Activated T-helper 1 cell treated with Interleukin-2 at 50 U/mL for 16 hours (primary cell): ENCODE data around the gene PIGN.
"Not testable (repeated sequence)": the region's sequence is repeated elsewhere in the genome, so short reads cannot be mapped to it uniquely, and the experiment has no call there.

Experiments
- DNase-seq: peaks from one replicate; pipeline ENCODE4 v3.0.0-alpha.2; 2020; ENCODE audit warnings: low read depth

Gene PIGN

DNA sequence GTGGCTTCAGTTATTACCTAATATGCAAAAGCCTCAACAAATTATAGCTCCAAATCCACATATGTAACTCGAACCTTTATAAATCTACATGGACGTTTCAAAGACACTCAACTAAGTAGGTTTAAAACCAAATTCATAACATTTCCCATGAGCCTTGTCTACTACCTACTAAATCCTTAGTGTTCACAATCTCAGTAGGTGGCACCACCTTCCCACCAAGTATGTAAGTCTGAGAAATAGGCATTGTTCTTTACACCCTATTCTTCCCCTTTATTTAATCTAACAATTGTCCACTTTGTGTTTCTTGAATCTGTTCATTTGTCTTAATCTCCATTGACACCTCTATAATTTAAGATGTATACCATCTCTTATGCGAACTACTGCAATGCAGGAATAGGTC is 4.6 kb downstream of the PIGN start:
- no peak for DNase-seq

DNA sequence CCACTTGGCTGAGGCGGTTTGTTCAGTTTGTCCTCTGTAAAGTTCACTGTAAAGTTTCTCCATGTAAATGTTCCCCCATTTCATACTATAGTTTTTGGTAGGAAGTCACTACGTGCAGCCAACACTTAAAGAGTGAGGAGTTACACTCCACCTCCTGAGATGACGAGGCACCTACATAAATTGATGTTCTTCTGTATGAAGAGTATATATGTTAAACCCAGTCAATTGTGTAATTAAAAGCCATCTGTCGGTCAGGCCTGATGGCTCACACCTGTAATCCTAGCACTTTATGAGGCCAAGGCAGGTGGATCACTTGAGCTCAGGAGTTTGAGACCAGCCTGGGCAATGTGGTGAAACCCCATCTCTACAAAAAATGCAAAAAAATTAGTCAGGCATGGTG is 7.6 kb downstream of the PIGN start:
- DNase-seq = no peak

DNA sequence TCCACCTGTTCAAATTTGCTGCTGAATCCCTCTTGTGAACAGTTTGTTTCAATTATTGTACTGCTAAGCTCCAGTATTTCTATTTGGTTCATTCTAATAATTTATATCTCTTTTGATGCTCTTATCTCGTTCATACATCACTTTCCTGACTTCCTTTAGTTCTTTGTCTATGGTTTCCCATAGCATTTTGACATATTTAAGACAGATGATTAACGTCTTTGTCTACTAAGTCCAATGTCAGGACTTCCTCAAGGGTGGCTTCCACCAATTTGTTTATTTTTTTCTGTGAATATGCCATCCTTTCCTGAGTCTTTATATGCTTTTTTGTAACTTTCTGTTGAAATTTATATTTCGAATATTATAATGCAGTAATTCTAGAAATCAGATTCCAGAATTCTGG is 9.6 kb downstream of the PIGN start:
- DNase-seq = no peak

DNA sequence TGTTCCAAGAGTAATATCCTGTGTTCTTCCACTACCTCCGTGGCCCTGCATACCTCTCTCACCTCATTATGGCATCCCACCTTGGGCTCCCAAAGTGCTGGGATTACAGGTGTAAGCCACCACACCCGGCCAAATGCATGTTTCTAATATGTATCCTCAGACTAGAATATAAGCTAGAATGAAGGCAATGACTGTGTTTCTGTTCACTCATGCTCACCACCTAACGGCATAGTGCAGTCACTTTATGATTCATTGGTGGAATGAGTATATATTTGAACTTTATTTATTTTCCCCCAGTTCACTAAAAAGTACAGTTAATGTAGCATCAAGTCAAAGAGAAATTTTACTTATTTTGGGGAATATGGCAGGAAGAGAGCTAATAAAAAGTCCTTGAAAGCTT is 11.3 kb downstream of the PIGN start:
- no peak for DNase-seq

DNA sequence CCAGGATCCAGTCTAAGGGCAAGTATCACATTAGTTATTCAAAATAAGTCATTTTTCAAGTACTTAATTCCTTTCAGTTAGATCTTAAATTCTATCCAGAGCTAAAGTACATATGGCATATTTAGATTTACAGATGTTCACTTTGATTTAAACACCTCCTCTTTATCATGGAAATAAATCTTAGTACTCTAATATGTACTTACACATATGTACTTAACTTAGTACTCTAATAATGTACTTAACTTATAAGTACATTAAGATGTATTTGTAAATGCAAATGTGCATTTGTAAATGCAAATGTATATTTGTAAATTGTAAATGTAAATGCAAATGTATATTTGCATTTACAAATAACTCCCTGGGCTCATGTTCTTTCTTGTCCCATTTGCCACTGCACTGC is 14.6 kb downstream of the PIGN start:
- no peak for DNase-seq

DNA sequence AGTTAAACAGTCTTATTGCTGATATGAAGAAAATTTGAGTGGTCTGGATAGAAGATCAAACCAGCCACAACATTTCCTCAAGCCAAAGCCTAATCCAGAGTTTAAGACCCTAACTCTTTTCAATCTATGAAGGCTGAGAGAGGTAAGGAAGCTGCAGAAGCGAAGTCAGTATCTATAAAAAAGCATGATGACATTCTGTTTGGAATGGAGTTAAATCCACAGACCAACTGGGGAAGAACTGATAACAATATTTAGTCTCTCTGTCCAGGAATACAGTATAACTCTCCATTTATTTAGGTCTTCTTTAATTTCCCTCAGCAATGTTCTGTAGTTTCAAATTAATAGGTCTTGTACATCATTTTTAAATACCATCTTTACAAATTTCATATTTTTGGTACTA is 16.0 kb downstream of the PIGN start:
- DNase-seq = no peak

DNA sequence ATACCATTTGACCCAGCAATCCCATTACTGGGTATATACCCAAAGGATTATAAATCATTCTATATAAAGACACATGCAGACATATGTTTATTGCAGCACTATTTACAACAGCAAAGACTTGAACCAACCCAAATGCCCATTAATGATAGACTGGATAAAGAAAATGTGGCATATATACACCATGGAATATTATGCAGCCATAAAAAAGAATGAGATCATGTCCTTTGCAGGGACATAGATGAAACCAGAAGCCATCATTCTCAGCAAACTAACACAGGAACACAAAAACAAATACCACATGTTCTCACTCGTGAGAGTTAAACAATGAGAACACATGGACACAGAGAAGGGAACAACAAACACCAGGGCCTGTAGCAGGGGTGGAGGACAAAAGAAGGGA is 20.3 kb downstream of the PIGN start:
- DNase-seq = not testable (repeated sequence)

DNA sequence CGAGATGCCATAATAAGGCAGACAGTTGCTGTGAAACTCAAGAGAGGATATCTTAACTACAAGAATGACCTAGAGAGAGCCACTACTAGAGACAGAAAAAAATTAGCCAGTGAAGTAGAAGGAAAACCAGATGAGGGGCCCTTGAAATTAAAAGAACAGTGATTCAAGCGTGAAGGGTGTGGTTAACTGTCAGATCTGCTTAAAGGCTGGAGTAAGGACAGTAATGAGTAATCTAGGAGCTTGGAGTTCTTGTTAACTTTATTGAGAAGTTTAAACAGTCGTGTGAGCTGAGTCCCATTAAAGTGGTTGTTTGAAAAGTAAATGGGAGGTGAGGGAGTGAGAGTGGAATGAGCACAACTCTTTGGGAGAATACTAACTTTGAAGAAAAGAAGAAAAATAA is 21.3 kb downstream of the PIGN start:
- no peak for DNase-seq

DNA sequence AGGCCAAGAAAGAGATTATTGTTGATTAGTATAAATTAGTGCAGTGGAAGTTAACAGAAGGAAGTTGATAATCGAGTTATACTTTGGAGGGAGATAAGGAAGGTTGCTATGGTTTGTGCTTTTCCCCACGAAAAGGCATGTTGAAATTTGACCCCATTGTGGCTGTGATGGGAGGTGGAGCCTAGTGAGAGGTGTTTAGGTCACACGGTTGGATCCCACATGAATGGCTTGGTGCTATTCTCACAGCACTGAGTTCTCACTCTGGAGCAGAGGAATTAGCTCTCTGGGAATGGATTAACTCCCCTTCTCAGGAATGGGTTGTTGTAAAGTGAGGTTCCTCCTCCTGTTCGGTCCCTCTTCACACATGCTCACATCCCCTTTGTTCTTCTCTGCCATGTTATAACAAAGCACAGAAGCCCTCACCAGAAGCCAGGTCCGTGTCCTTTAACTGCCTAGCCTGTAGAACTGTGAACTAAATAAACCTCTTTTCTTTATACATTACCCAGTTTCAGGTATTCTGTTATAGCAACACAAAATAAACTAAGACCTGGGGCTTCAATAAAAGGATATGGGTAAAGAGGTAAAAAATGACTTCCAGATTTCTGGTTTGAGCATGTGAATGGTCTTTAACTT is 21.9 kb downstream of the PIGN start:
- DNase-seq = no peak

DNA sequence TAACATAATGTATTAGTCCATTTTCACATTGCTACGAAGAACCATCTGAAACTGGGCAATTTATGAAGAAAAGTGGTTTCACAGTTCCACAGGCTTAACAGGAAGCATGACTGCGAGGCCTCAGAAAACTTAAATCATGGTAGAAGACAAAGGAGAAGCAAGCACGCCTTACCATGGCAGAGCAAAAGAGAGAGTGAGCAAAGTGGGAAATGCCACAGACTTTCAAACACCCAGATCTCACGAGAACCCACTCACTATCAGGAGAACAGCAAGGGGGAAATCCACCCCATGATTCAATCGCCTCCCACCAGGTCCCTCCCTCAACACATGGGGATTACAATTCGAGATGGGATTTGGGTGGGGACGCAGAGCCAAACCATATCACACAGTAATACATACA is 22.5 kb downstream of the PIGN start:
- no peak for DNase-seq

DNA sequence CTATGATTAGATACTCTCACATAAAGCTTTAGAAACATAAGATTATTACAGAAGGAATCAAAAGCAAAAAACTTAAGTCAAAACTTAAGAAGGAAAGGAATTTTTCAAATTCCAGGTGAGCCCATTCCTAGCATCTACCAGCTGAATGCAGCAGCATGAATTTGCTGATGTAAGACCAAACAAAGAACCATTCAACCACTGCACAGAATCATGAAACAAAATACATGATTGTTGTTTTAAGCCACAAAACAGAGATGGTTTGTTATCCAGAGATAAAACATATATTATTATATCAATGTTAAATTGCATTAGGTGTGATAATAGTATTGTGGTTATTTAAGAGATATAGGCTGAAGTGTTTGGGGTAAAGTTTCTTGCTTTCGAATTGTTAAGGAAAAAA is 29.0 kb downstream of the PIGN start:
- DNase-seq = no peak

DNA sequence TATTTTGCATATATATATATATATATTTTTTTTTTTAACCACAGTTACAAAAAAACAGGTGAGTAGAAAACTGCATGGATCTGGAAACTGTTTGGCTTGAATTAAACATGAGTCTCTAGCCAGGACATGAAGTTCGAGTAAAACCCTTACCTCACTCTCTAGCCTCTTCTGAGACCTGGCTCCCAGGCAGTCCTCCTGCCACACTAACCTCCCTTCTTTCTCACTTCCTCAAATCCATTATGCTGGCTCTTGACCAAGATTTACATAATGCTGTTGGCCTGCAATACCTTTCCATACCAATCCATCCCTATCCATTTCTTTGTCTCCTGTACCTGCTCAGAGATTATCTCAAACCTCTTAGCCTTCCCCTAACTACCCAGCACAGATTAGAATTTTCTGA is 34.0 kb downstream of the PIGN start:
- DNase-seq = no peak

DNA sequence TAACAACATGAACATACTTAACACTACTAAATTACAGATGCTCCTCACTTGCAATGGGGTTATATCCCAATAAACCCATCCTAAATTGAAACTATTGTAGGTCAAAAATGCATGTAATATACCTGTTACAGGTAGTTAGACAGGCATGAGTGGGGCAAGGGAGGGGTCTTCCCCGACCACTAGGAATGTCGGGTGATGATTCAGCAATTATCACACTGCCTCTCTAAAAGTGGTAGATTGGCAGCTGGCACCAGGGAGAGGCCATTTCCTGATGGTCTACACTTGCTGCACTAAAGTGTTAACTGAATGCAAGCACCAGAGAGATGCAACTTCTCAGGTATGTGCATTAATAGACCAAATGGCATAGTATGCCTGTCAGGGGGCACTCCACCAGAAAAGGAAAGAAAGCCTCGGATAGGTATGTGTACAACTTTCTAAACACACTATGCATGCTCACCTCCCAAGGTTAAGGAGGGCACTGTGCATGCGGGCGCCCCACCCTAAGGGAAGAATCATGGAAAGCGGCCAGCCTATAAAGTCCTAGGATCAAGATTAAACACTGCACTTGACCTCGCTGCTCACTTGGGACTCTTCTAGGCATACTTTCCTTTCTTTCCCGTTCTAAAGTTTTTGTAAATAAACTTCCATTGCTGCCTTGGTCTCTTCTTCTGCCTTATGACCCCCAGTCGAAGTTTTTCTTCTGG is 35.6 kb downstream of the PIGN start:
- DNase-seq = no peak

DNA sequence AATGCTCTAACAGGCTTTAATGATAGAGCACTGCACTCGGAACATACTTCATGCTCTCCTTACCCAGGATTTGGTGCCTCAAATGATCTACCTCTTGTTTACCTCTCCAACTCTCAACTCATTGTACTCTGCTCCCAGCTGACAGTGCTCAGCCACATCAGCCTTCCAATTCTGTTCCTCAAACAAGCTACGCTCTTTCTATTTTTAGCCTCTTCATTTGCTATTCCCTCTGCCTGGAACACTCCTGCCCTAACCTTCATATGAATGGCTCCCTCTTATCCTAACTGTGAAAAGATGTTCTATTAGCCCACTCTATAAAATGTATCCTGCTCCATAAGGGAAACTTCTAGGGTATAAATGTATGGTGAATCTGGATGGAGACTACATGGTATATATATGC is 42.5 kb downstream of the PIGN start:
- no peak for DNase-seq

DNA sequence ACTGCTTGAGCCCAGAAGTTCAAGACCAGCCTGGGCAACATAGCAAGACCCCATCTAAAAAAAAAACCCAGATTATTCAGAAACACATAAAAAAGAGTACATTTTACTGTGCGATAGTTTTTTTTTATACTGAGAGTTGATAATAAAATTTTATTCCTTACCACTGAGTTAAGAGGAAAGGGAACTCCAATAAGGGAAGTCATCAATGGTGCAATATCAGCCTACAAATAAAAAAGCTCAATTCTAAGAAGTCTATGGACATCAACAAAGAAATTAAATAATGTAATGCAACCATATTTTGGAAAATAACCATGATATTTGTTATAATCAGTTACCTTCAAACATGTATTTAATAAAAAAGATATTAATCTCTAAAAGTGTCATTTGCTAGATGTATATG is 46.6 kb downstream of the PIGN start:
- DNase-seq = no peak

DNA sequence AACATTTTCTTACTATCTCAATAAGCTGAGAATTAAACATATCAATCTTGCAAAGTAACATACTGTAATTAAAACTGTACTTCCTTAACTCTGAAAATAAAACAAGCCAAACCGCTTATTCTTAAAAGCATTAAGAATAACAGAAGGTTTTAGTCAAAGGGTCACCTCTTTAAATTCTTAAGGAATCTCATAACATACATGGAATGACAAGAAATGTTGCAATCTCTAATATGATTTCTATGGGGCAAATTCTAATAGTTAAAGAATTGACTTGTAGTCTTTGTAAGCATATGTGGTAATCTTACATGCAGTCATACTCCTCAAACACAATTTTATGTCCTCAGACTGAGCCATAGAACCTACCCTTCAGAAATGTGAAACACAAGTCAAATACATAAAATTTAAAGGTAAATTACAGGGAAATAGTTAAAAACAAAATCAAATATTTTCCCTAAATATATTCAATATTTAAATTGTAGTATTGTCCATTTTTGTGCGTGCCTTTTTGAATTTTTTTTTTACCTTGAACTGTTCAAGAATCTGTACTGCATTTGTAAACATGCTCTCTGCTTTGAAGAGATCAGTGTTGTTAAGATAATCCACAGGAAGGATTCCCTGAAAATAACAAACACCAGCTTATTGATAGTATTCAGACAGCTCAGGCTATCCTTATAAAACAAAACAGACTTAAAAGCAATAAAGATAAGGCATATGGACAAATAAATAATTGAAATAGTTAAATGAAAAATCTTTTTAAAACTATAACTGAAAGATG is 48.2 kb downstream of the PIGN start:
- DNase-seq = no peak

DNA sequence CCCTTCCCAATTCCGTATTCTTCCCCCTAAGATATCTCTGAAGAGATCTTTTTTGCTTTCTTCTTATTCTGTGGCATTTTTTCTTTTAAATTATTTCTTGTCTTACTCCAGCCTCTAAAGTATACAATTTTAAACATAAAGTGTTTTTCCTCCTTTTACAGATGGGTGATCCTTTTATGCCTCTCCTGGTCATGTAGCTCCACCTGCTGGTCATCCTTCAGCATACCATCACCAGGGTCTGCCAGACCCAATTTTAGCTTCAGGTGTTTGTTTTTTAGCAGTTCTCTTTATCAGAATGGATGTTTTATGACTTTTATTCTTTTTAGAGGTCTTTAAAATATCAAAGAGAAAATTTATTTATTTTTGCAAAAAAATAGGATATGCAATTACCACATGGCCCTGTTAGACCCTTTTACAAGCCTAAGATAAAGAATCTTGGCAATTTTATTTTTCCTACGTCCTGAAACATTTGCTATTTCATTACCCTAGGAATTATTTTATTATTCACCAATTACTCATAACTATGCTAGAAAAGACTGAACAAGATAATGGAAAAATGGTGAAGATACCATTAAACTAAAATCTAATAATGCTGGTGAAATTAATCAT is 55.5 kb downstream of the PIGN start:
- DNase-seq = peak; percentile 7

DNA sequence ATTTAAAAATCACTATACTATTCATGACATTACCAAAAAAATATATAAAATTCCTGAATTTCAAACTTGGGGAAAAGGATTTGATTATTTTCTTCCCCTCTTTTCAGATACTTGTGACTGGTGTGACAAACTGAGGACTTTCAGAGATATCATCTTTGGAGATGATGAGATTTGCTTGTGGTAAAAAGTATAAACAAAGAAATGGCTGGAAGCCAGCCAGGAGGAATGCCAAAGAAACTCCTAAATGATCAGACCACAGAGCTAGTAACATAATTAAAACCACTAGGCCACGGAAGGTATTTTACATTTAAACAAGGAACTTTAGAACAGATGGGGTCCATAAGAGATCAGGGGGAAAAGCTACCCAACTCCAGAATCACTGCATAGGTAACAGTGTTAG is 58.7 kb downstream of the PIGN start:
- DNase-seq = no peak

DNA sequence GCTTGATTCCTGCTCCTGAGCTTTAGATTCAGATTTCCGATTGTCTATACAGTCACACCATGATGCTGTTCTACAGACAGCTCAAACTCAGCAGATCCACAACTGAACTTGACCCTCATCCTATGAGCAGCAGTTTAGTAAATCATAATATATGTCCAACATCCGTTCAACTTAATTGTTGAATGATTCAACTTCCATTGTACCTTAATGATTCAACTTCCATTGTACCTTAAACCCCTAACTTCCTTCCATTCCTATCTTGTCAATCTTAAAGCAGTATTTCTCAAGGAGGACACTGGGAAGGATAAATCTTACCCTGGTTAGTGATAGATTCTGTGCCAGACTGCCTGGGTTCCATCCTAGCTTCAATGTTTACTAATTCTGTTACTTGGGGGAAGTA is 60.1 kb downstream of the PIGN start:
- no peak for DNase-seq

DNA sequence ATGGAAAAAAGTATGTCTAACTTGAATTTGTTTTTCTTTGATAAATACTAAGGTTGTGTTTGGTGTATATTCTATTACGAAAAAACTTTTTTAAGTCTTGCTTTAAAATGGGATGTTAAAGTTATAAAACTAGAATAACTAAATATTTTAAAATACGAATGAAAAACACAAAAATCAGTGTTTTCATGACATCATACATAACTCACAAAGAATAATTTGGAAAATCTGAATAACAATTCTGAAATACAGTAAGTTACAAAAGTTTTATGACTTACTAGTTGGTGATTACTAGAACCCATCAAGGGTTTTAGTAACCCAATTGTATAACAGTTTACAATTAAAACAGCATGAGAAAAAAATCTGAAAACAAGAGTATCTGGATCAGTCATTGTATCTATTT is 61.2 kb downstream of the PIGN start:
- no peak for DNase-seq

DNA sequence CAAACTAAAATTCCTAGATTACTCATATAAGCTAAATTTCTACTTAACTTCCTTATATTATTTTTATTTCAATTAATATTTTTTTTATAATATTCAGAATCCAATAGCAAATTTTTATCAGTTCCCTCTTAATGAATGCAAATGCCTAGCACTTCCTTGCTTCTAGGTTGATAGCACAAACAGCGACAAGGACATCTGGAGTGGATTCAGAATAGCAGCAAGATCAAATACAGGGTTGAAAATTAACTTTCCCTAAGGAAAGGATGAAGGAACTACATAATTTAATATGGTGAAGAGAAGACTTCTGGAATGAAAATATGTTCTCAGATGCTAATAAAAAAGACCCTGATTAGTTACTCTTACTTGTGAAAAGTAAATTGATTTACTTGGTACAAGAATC is 64.5 kb downstream of the PIGN start:
- no peak for DNase-seq

DNA sequence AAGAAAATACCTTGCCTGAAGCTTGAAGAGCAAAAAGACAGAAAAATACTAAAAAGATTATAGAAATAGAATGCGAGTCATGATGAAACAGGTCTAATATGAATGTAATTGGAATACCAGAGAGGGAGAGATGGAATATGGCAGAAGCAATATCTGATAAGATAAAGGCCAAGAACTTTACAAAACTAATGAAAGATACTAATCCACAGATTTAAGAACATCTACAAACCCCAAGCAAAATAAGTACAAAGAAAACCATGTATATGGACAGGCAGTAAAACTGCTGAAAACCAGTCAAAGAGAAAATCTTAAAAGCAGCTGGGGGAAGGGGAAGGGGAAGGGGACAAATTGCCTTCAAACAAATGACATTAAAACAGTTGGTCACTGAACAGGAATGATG is 67.0 kb downstream of the PIGN start:
- DNase-seq = no peak

DNA sequence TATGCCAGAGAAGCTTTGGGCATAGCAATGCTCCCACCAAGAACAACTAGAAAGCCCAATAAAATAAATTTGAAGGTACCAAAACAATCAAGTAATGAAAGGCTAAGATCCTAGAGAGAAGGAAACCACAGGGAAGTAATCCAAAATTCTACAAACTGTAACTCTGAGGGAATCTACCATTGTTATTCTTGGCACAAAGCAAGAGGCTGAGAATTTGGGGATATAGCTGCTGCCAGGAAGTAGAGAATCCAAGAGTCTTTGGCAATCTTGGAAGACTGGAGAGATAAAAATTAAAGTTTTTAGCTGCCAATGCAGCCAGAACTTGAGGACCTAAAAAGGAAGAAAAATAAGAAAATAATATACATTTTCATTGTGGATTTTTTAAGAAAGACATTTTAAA is 68.5 kb downstream of the PIGN start:
- no peak for DNase-seq
